ENCODE results near the gene ZNF800.
"Not testable (repeated sequence)": the region's sequence is repeated elsewhere in the genome, so short reads cannot be mapped to it uniquely, and the experiment has no call there.

ZNF800 gene, protein sequence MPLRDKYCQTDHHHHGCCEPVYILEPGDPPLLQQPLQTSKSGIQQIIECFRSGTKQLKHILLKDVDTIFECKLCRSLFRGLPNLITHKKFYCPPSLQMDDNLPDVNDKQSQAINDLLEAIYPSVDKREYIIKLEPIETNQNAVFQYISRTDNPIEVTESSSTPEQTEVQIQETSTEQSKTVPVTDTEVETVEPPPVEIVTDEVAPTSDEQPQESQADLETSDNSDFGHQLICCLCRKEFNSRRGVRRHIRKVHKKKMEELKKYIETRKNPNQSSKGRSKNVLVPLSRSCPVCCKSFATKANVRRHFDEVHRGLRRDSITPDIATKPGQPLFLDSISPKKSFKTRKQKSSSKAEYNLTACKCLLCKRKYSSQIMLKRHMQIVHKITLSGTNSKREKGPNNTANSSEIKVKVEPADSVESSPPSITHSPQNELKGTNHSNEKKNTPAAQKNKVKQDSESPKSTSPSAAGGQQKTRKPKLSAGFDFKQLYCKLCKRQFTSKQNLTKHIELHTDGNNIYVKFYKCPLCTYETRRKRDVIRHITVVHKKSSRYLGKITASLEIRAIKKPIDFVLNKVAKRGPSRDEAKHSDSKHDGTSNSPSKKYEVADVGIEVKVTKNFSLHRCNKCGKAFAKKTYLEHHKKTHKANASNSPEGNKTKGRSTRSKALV

DNA sequence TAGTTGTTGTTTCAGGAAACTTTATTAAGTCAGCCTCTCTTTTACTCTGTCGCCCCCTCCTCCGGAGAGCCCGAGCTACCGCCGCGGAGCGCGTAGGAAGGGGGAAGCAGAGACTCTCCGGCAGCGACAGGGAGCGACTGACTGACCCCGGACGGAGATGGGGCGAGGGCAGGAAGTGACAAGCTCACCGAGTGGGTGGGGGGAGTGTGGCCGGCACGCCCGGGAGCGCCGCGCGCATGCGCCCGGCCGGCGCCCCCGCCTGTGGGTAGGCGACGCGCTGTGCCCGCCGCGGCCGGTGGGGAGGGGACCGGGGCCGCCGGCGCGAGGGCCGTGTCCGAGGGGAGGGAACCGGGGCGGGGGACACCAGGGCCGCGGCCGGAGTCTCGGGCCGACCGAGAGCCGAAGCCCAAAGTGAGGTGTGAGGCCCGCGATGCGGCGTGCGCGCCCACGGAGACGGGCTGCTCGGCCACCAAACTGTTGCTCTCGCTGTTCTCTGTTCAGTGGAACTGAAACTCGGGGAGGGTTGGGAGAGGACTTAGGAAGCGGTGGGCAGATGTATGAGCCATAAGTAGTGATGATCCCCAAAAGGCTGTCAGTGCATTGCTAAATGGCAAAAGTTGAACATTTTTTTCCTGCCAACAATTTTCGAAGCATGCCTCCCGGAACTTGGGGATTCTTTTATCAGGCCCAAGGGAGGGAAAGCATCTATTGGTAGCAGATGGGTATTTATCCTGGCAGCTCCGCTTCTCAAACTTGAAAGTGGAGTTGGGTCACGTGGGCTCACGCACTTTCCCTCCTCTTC is at the start of gene ZNF800:
ZNF800 (minus strand) TSS at position 143 of the 802 bp plus-strand sequence. CDS start 1,151 bp downstream, outside the sequence.
- DNase-seq, result peak; percentile 79

DNA sequence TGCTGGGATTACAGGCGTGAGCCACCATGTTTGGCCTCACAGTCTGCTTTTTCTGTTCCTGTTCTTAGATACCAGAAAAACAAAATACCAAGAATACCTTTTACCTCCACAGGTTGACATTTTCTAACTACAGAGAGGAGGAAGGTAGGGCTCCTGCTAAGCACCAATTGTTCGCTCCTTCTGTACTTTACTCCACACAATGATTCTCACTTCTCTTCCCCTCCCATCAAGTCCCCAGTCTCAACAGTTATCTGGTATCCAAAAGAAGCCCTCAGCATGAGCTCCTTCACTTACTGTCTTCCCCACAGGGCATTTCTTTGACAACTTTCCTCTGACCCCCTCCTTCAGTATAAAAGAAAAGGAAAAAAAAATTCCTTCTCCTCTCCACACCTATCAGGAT is 47.7 kb upstream of the ZNF800 start:
- no peak for DNase-seq

DNA sequence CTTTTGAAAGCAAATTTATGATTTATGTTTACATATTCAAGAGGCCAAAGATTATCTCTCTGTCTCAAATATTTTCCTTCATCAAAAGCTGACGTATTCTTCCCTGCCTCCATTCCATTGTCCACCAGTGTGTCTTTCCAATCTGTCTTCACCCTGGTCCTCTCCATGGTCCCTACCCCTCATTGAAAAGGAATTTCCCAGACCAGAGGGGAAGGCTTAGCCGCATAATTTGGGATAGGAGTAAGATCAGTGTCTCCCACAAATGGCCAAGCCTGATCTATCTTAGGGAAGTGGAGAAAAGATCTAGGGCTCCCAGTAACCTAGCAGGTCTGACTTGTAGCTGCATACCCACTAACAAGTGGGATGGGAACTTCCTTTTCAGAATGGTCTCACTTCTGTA is 46.3 kb upstream of the ZNF800 start:
- no peak for DNase-seq

GRCh38 chr7:127437837-127438236 is 45.3 kb upstream of the ZNF800 start:
- DNase-seq, result peak; percentile 7

DNA sequence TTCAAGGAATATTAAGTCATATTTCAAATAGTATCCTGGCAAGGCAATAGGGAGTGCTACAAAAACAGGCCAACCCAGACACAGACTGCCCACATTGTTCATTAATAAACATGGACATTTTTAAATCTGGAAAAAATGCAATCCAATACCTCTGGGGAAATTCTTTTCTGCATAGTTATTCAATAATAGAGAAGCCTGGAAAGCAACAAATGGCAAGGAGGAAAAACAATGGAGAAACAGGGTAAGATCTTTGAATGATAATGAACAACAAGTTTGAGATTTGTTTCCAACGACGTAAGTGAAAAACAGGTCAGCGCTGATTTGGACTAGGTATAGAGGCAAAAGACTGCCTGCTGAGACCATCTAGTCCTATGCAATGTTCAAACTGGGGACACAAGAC is 44.7 kb upstream of the ZNF800 start:
- no peak for DNase-seq

DNA sequence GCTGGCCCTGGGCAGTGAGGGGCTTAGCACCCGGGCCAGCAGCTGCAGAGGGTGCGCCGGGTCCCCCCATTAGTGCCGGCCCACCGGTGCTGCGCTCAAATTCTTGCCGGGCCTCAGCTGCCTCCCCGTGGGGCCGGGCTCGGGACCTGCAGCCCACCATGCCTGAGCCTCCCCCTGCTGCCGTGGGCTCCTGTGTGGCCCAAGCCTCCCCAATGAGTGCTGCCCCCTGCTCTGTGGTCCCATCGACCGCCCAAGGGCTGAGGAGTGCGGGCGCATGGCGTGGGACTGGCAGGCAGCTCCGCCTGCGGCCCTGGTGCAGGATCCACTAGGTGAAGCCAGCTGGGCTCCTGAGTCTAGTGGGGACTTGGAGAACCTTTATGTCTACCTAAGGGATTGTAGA is 36.8 kb upstream of the ZNF800 start:
- not testable (repeated sequence) for DNase-seq

- DNase-seq, result no peak
Measured at GRCh38 chr7:127419196-127419595, 26.7 kb upstream of the ZNF800 start.

DNA sequence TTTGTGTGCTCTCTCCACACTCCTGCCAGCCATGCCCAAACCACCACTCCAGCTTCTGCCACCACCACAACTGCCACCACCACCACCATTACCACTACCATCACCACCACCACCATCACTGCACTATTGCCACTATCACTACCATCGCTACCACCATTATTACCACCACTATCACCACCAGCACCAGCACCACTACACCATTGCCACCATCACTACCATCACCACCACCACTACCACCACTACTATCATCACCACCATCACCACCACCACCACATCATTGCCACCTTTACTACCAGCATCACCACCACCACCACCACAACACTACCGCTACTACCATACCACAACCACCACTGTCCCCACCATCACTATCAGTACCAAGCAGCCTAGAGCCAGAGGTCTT is 26.0 kb upstream of the ZNF800 start:
- DNase-seq, result no peak

DNA sequence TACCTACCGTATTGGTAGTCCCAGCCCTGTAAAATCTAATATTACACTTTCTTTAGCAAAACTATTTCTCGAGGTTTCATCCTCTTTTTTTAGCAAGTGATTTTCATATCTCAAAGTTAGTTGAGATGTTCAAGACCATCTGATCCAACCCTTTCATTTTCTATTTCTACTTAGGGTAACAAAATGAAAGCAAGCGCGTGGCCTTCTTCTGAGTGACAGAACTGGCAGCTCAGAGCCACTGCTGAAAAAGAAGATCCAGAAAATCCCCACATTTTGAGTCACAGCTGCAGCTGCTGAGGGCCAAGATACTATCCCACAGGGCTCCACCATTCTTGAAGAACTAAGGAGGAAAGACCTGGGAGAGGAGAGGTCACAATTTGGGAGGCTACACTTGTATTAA is 24.8 kb upstream of the ZNF800 start:
- no peak for DNase-seq

GRCh38 chr7:127415060-127415742 is 22.7 kb upstream of the ZNF800 start:
- DNase-seq, result no peak

- DNase-seq, result no peak
Measured at GRCh38 chr7:127413962-127414361, 21.5 kb upstream of the ZNF800 start.

GRCh38 chr7:127413326-127413725 is 20.8 kb upstream of the ZNF800 start:
- DNase-seq, result no peak

DNA sequence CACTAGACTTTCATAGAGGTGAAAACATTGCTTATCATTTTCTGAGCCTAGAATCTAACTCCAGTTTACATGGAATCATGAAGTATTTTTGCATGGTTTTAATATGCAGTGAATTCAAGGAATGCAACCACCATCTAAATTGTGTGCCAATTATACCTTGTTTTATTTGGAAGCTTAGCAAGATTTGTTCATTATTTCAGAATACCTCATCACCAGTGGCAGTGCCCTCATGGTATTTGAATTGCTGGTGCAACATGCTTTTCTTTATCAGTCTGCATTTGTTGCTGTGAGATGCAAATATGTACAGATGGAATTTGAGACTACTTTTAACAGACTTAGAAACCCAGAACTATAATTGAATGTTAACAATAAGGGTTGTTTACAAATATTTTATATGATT is 18.7 kb upstream of the ZNF800 start:
- no peak for DNase-seq

- DNase-seq, result no peak
Measured at GRCh38 chr7:127409629-127410028, 17.1 kb upstream of the ZNF800 start.

DNA sequence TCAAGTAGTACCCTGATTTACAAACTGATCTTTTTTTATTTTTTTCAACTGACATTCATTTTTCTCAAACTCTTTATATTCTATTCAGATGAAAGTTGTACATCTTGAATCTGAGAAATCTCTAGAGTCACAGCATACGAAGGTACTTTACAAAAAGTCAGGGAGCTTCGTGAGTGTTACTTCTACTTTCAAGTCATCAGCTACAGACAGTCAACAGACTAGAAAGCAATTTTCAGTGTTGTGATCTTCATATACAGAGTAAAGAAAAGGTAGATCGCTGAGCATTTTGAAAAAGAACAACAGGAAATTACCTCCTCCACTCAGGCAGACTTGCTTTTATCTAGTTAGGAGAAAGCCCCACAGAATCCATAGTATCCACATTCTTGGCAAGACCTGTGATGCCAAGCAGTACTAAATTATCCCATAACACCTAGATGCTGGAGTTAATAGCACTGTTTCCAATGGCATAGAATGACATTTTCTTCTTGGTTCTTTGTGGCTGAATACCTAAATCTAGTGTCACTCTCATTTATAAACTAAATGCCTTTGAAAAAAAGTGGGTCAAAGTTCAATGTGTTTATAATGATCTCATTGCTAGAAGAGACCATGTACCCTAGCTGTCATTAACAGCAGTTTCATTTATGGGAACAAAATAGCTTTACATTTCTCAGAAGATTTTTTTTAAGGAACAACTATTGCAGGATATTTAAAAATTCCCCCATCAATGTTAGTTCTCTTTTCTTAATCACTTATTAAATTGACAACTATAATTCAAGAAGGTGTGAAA is 12.0 kb upstream of the ZNF800 start:
- DNase-seq, result no peak

GRCh38 chr7:127396184-127396583 is 3.7 kb upstream of the ZNF800 start:
- no peak for DNase-seq

GRCh38 chr7:127395104-127395503 is 2.6 kb upstream of the ZNF800 start:
- peak; percentile 14 for DNase-seq

- peak; percentile 93 for DNase-seq
Measured at GRCh38 chr7:127393368-127394058, 1.0 kb upstream of the ZNF800 start.

DNA sequence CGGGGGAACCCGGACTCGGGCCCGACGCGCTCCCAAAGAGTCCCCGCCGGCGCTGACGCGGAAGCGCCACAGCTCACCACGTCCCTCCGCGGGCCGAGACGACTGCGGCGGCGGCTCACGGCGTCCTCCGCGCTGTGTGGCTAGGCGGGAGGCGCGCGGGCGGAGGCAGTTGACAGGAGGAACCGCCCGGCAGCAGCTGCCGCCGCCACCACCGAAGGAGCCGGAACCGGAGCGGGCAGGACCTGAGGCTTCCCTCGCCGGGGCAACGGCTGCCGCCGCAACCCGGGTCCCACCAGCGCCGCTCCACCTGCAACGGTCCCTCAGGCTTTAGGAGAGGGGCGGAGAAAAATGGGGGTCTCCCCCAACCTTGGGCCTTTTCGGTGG is 334 bp downstream of the ZNF800 start:
- DNase-seq, result peak; percentile 57

GRCh38 chr7:127391591-127392181 is 822 bp downstream of the ZNF800 start:
- no peak for DNase-seq

Data from NCI-H2171 treated with DMSO at 0.1 percent for 48 hours (cell line).